Spleen (tissue), 13 donors: ENCODE measurements around the gene ARHGAP25. TPM values are rescaled to one million over a fixed set of nuclear protein-coding genes. Genes with fewer than 3 reads are reported as not detected.

Experiments used
- DNase-seq: peaks from one replicate; pipeline ENCODE4 v3.0.0-alpha.2; 2020
- H3K27ac ChIP-seq, 8 donors: fragments of 200-600 bp; sonication (generic) in 7 of 8; 1 replicate in 4 of 8; 2 replicates in 4 of 8; pipeline versions ENCODE4 v1.5.0 to v1.8.0; 2016 to 2021; ENCODE audit warnings: inconsistent platforms in 4 of 8, mild to moderate bottlenecking in 4 of 8, moderate library complexity in 1 of 8
- H3K27me3 ChIP-seq, 7 donors: fragments of 200-600 bp; sonication (generic) in 6 of 7; replicated peaks in 1 of 7; 1 replicate in 4 of 7; 2 replicates in 3 of 7; pipeline versions ENCODE4 v1.5.0 to v1.8.0; 2016 to 2021; ENCODE audit warnings: inconsistent platforms in 3 of 7, mild to moderate bottlenecking in 1 of 7
- H3K36me3 ChIP-seq, 6 donors: fragments of 200-600 bp; sonication (generic) in 5 of 6; 1 replicate in 4 of 6; 2 replicates in 2 of 6; pipeline versions ENCODE4 v1.5.0 to v1.8.0; 2016 to 2021; ENCODE audit warnings: inconsistent platforms in 2 of 6
- H3K4me1 ChIP-seq, 6 donors: fragments of 200-600 bp; sonication (generic) in 5 of 6; 1 replicate in 3 of 6; 2 replicates in 3 of 6; pipeline versions ENCODE4 v1.5.0 to v1.8.0; 2016 to 2021; ENCODE audit warnings: inconsistent platforms in 3 of 6
- H3K4me3 ChIP-seq, 8 donors: fragments of 200-600 bp; sonication (generic) in 7 of 8; 1 replicate in 4 of 8; 2 replicates in 4 of 8; pipeline versions ENCODE4 v1.5.0 to v1.8.0; 2016 to 2021; ENCODE audit warnings: inconsistent platforms in 4 of 8, mild to moderate bottlenecking in 4 of 8, moderate library complexity in 2 of 8
- H3K9me3 ChIP-seq, 8 donors: fragments of 200-600 bp; sonication (generic) in 7 of 8; 1 replicate in 4 of 8; 2 replicates in 4 of 8; pipeline versions ENCODE4 v1.5.0 to v1.8.0; 2016 to 2021; ENCODE audit warnings: inconsistent platforms in 4 of 8
- CTCF ChIP-seq, 11 experiments: fragments of 200-600 bp in 7 of 11; fragments of 450-650 bp in 4 of 11; sonication (generic) in 4 of 11; IDR thresholded peaks in 8 of 11; conservative IDR thresholded peaks in 3 of 11; 1 replicate in 7 of 11; 2 replicates in 4 of 11; pipeline versions ENCODE4 v1.4.0 to v1.8.0; 2016 to 2021; ENCODE audit warnings: antibody characterized with exemption in 11 of 11, inconsistent platforms in 4 of 11, mild to moderate bottlenecking in 1 of 11
- POLR2A ChIP-seq, 3 donors: fragments of 450-650 bp; IDR thresholded peaks; one replicate each; pipeline ENCODE4 v1.5.1; 2017; ENCODE audit warnings: antibody characterized with exemption in 3 of 3, mild to moderate bottlenecking in 1 of 3
- POLR2AphosphoS5 ChIP-seq, 3 donors: sonication (generic); formaldehyde crosslinking; IDR thresholded peaks; one replicate each; pipeline ENCODE4 v1.5.1; 2017; ENCODE audit warnings: antibody characterized with exemption in 3 of 3
- WGBS, 5 donors: extraction: QIAGEN DNeasy Blood & Tissue Kit in 3 of 5; methylation state at CpG; one replicate each; pipeline versions ENCODE4 v1.1.5 to v1.1.7; 2013 to 2018; 5-methylcytosine and 5-hydroxymethylcytosine counted together
- intact Hi-C: fragments of 100-400 bp; cut with DNase I; formaldehyde crosslinking; loops from one replicate; pipeline ENCODE4 v1.15.0; 2023; ENCODE audit warnings: low total_unique reads
- long read RNA-seq, 2 donors: transcript quantifications; one replicate each; lab custom pipeline, GENCODE V29; 2026
- polyA plus RNA-seq, 3 donors: library from polyadenylated mRNA; stranded (reverse); fragments of 200-250 nt; gene quantifications; one replicate each; pipeline ENCODE4 v1.2.1, GENCODE V29; 2013
- total RNA-seq, 7 donors: library from RNA; depleted of rRNA in 3 of 7; stranded (reverse); fragments of >200 nt in 3 of 7; fragmentation: NEBNext Ultra II Directional in 4 of 7; extraction: Animal tissue kit (Norgen Biotek cat#: 25700) in 4 of 7; gene quantifications; one replicate each; pipeline versions ENCODE4 v1.1.0 to v1.2.1, GENCODE V29; 2016 to 2021
- donor health status: healthy with polysubstance abuse.
- donor health status: DM: no; HTN: no; CAD: no; lungs with moderate emphysema.
- donor health status: DM: no; HTN: no; CAD: no.
- donor health status: Bipolar disorder and iron deficiency.
- donor health status: healthy.
- donor health status: DM: no; HTN: no; CAD: no.
- donor health status: DM: yes; HTN: yes; CAD: no.

ARHGAP25 gene
- total RNA-seq (100 to 1,000 TPM; 119 to 173 (median 144) TPM), polyA plus RNA-seq (100 to 1,000 TPM in 2 of 3 donors, 10 to 100 TPM in 1; 72.0 to 111 (median 103) TPM)
- long read RNA-seq, donor 1, transcript ARHGAP25-203 (10 exons, 2,939 nt), result major isoform, 5 of 12 reads
- long read RNA-seq, donor 1, partial matches to known transcripts, result 0 of 12 reads
- long read RNA-seq, donor 1, other reads (novel, unspliced or antisense), result 0 of 12 reads
- long read RNA-seq, donor 2, partial matches to known transcripts, result 0 of 9 reads
- long read RNA-seq, donor 2, other reads (novel, unspliced or antisense), result 0 of 9 reads

GRCh38 chr2:68734688-68735525 lies at the start of gene ARHGAP25:
ARHGAP25 (plus strand) TSS chr2:68734811; CDS start chr2:68735200, 389 bp downstream.
- peak within 1 kb of the TSS; percentile 37 to 71 (median 44) for H3K4me3 ChIP-seq
- DNase-seq, result no peak
- H3K36me3 ChIP-seq, result no peaks in the 10 kb centered on the region
- TF ChIP-seq POLR2A (IDR thresholded peaks at IDR 0.05), result peak in 1 of 3 donors; percentile 79
- no peak for TF ChIP-seq CTCF (IDR thresholded peaks at IDR 0.05 in 8 of 11, conservative IDR thresholded peaks at IDR 0.05 in 3 of 11)
- peak in 2 of 3 donors; percentile 31 to 89 for TF ChIP-seq POLR2AphosphoS5 (IDR thresholded peaks at IDR 0.05)
- H3K27me3 ChIP-seq, result no peaks in the 10 kb centered on the region
- H3K9me3 ChIP-seq, result no peaks in the 10 kb centered on the region
- peaks cover 23 to 91% (median 61%) of the 10 kb centered on the region in 6 donors for H3K4me1 ChIP-seq
- peak within 1 kb of the TSS; percentile 87 to 95 (median 92) for H3K27ac ChIP-seq
- intact Hi-C loops, result no loop called here
- WGBS, 5 donors, result 17 to 43% (median 24%) methylated on average over 12 of the region's 12 CpGs

- intact Hi-C loops, result no loop called here
- DNase-seq, result no peak
- WGBS, 5 donors, result 88 to 93% (median 89%) methylated on average over 5 of the region's 5 CpGs
- no peaks in the 10 kb centered on the region for H3K27me3 ChIP-seq
- TF ChIP-seq POLR2A (IDR thresholded peaks at IDR 0.05), result no peak
- no peak for TF ChIP-seq CTCF (IDR thresholded peaks at IDR 0.05 in 8 of 11, conservative IDR thresholded peaks at IDR 0.05 in 3 of 11)
- TF ChIP-seq POLR2AphosphoS5 (IDR thresholded peaks at IDR 0.05), result no peak
- no peak overlapping the region for H3K4me3 ChIP-seq
- peaks cover 3 to 32% (median 22%) of the 10 kb centered on the region in 6 donors for H3K4me1 ChIP-seq
- H3K36me3 ChIP-seq, result no peaks in the 10 kb centered on the region
- no peaks in the 10 kb centered on the region for H3K9me3 ChIP-seq
- no peak overlapping the region for H3K27ac ChIP-seq
Measured at GRCh38 chr2:68686178-68686577, 48.4 kb upstream of the ARHGAP25 start.

GRCh38 chr2:68687018-68687417 lies 47.6 kb upstream of the ARHGAP25 start:
- Histone ChIP-seq H3K27ac (no peak overlapping the region), H3K27me3 (no peaks in the 10 kb centered on the region), H3K9me3 (no peaks in the 10 kb centered on the region), H3K36me3 (no peaks in the 10 kb centered on the region), H3K4me3 (no peak overlapping the region), H3K4me1 (peaks cover 3 to 39% (median 22%) of the 10 kb centered on the region in 6 donors)
- TF ChIP-seq POLR2A (IDR thresholded peaks at IDR 0.05), result no peak
- no peak for TF ChIP-seq POLR2AphosphoS5 (IDR thresholded peaks at IDR 0.05)
- no peak for TF ChIP-seq CTCF (IDR thresholded peaks at IDR 0.05 in 8 of 11, conservative IDR thresholded peaks at IDR 0.05 in 3 of 11)
- no peak for DNase-seq
- WGBS, 5 donors, result 93 to 97% (median 93%) methylated on average over 1 of the region's 1 CpG
- intact Hi-C loops, result no loop called here
